MCF 10A (cell line): ENCODE data around the gene WDR82. TPM values are rescaled to one million over a fixed set of nuclear protein-coding genes. Genes with fewer than 3 reads are reported as not detected.

Experiments
- BruUV-seq: library from RNA; stranded (reverse); fragments of 400-500 nt; replicated peaks from 2 replicates; lab custom pipeline; 2021; lab: Mats Ljungman, UMichigan
- CTCF ChIA-PET: fragments of 300-600 bp; sonication (Branson Sonifier 250); formaldehyde crosslinking; extraction: SDS; loops from one replicate; lab custom pipeline; 2021; ENCODE audit warnings: antibody characterized with exemption, inconsistent platforms; lab: Yijun Ruan, JAX
- POLR2A ChIA-PET: fragments of 300-600, 350-650 bp; sonication (Branson Sonifier 250); formaldehyde crosslinking; extraction: SDS; loops from one replicate; lab custom pipeline; 2020; ENCODE audit warnings: antibody characterized with exemption, inconsistent platforms; lab: Yijun Ruan, JAX
- DNase-seq: peaks from one replicate; pipeline ENCODE4 v3.0.0-alpha.2; 2018; ENCODE audit not compliant: unreplicated experiment
- H3K27ac Mint-ChIP-seq: one replicate; pipeline ENCODE4 v1.8.0; 2022; ENCODE audit warnings: mild to moderate bottlenecking, low read depth, mixed read lengths; ENCODE audit not compliant: unreplicated experiment
- H3K27me3 Mint-ChIP-seq: one replicate; pipeline ENCODE4 v1.8.0; 2022; ENCODE audit warnings: mixed read lengths; ENCODE audit not compliant: insufficient read depth, unreplicated experiment
- H3K36me3 Mint-ChIP-seq: one replicate; pipeline ENCODE4 v1.8.0; 2022; ENCODE audit warnings: mild to moderate bottlenecking, moderate library complexity, mixed read lengths; ENCODE audit not compliant: insufficient read depth, unreplicated experiment
- H3K4me1 Mint-ChIP-seq: one replicate; pipeline ENCODE4 v1.8.0; 2022; ENCODE audit warnings: mixed read lengths; ENCODE audit not compliant: insufficient read depth, unreplicated experiment
- H3K4me3 Mint-ChIP-seq: one replicate; pipeline ENCODE4 v1.8.0; 2022; ENCODE audit warnings: mild to moderate bottlenecking, moderate library complexity, mixed read lengths; ENCODE audit not compliant: unreplicated experiment
- H3K9me3 Mint-ChIP-seq: one replicate; pipeline ENCODE4 v1.8.0; 2022; ENCODE audit warnings: mixed read lengths; ENCODE audit not compliant: unreplicated experiment
- intact Hi-C: fragments of 100-400 bp; cut with micrococcal nuclease; formaldehyde crosslinking; loops from 2 replicates; pipeline ENCODE4 v1.14.1; 2022
- total RNA-seq: library from RNA; stranded (reverse); gene quantifications from 2 replicates; pipeline ENCODE4 v1.2.3, GENCODE V29; 2022
- TF ChIP-seq, protein P1 (sequence below): fragments of 200-600 bp; IDR thresholded peaks from one replicate; pipeline ENCODE4 v1.8.0; 2022; ENCODE audit warnings: antibody characterized with exemption, mild to moderate bottlenecking; ENCODE audit not compliant: unreplicated experiment

The WDR82 gene
- total RNA-seq, 1 experiment from 2014 or later: 62.5 TPM

DNA sequence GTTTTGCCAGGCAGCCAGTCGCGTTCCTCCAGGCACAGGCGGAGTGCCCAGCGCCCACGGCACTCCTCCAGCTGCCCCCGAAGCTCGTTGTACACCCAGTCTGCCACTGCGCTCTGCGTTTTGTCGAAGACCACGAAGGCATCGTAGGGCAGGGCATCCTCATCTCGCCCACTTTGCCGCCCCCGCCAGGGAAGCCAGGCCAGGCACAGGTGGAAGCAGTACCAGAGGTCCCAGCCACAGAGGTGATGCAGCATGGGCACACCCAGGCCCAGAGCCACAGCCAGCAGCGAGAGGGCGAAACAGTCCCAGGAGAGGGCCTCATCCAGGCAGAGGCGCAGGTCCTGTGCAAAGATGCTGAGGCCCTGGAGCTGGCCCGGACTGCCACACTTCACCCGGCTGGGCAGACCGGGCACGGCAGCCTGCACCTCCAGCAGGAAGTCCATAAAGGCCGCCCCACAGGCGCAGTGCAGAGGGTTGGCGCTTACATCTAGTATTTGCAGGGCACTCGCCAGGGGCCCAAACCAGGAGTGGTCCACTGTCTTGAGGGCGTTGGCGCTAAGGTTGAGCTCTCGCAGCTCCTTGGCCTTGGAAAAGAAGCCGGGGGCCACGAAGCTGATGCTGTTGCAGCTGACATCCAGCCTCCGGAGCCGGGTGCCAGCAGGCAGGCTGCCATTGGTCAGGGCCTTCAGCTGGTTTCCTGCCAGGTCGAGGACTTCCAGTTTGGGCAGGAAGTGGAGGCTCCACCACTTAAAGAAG, 56.7 kb downstream of the WDR82 start:
- intact Hi-C loops: no loop called here
- H3K27ac Mint-ChIP-seq: no peak overlapping the region
- H3K36me3 Mint-ChIP-seq: peaks cover 3% of the 10 kb centered on the region
- TF ChIP-seq, protein P1, sequence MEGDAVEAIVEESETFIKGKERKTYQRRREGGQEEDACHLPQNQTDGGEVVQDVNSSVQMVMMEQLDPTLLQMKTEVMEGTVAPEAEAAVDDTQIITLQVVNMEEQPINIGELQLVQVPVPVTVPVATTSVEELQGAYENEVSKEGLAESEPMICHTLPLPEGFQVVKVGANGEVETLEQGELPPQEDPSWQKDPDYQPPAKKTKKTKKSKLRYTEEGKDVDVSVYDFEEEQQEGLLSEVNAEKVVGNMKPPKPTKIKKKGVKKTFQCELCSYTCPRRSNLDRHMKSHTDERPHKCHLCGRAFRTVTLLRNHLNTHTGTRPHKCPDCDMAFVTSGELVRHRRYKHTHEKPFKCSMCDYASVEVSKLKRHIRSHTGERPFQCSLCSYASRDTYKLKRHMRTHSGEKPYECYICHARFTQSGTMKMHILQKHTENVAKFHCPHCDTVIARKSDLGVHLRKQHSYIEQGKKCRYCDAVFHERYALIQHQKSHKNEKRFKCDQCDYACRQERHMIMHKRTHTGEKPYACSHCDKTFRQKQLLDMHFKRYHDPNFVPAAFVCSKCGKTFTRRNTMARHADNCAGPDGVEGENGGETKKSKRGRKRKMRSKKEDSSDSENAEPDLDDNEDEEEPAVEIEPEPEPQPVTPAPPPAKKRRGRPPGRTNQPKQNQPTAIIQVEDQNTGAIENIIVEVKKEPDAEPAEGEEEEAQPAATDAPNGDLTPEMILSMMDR: no peak
- ChIA-PET POLR2A (interaction anchor here (1.2 to 4.2 kb wide), 2 partner anchors 16 to 57 kb away, joined by 4 to 17 read pairs; partner anchors contain the start of gene WDR82), CTCF (interaction anchor here (0.5 to 13.0 kb wide), 21 partner anchors 12 to 179 kb away, joined by 3 to 175 read pairs (median 4); partner anchors contain the start of genes POC1A, TWF2 and WDR82)
- no peak overlapping the region for H3K4me3 Mint-ChIP-seq
- no peaks in the 10 kb centered on the region for H3K9me3 Mint-ChIP-seq
- DNase-seq: no peak
- H3K4me1 Mint-ChIP-seq: peaks cover 22% of the 10 kb centered on the region
- no peaks in the 10 kb centered on the region for H3K27me3 Mint-ChIP-seq
- BruUV-seq: no TSS peak

DNA sequence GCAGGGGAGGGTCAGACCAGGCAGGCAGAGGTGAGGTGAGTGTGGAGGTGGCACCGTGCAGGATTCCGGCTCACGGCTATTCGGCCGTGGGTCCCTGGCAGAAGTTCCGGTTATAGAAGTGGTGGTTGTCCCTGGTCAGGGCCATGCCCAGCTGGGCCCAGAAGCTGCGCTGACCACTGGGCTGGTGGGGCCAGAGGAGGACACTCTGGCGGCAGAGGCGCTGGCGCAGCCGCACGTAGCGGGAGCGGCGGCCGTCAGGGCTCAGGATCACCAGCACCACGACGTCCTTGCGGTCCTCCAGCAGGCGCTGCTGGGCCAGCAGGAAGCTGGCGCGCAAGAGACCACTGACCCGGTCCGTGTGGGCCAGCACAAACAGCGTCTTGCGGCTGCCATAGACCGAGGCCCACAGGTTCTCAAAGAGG, 57.3 kb downstream of the WDR82 start:
- Mint-ChIP-seq H3K9me3 (no peaks in the 10 kb centered on the region), H3K36me3 (peaks cover 7% of the 10 kb centered on the region), H3K27ac (no peak overlapping the region), H3K4me3 (no peak overlapping the region), H3K4me1 (peaks cover 21% of the 10 kb centered on the region), H3K27me3 (no peaks in the 10 kb centered on the region)
- TF ChIP-seq, protein P1: no peak
- no peak for DNase-seq
- no TSS peak for BruUV-seq
- CTCF ChIA-PET: interaction anchor here (0.5 to 13.0 kb wide), 38 partner anchors 11 to 382 kb away, joined by 3 to 175 read pairs (median 4); partner anchors contain the start of genes POC1A, TWF2 and WDR82
- POLR2A ChIA-PET: interaction anchor here (0.7 to 4.2 kb wide), 4 partner anchors 17 to 168 kb away, joined by 3 to 17 read pairs (median 4); partner anchors contain the start of gene WDR82
- intact Hi-C loops: no loop called here

DNA sequence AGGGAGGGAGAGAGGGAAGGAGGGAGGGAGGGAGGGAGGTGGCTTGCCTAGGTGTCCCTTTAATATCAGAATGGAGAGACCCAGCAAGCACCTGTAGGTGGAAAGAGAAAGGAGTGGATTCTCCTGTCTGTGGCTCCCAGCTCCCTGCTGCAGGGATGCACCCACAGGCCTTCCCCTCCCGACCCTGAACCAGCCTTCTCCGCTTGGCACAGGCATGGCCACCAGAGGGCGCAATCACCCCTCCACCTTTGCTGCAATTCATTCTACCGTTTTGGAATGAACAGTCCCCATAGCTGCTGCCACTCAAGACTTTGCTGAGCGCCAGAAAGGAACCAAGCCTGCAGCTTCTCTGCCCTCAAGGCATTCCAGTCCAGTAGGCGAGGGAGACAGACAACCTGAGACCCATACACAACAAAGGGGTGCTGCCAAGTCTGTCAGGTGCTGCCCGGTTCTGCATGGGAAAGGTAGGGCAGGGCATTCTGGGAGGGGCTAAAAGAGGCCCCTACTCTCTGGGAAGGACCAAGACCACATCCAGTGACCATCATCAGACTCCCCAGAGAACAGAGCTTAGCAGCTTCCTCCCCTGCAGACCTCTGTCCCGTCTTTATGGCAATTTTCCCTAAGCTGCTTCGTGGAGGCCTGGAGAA, 57.9 kb downstream of the WDR82 start:
- CTCF ChIA-PET: interaction anchor here (0.5 to 13.0 kb wide), 46 partner anchors 11 to 381 kb away, joined by 3 to 175 read pairs (median 4); partner anchors contain the start of genes ACY1, POC1A, RPL29 and TWF2
- BruUV-seq: no TSS peak
- POLR2A ChIA-PET: interaction anchor here (0.7 to 4.2 kb wide), 5 partner anchors 16 to 167 kb away, joined by 3 to 17 read pairs (median 3); partner anchors contain the start of gene WDR82
- Mint-ChIP-seq H3K4me3 (no peak overlapping the region), H3K36me3 (peaks cover 10% of the 10 kb centered on the region), H3K4me1 (peaks cover 15% of the 10 kb centered on the region), H3K27me3 (no peaks in the 10 kb centered on the region), H3K9me3 (no peaks in the 10 kb centered on the region), H3K27ac (no peak overlapping the region)
- intact Hi-C loops: no loop called here
- TF ChIP-seq, protein P1: peak; percentile 81
- peak; percentile 82 for DNase-seq
